BE2C (cell line): ENCODE measurements around the gene FCMR.

Source experiments
- DNase-seq: peaks from one replicate; pipeline ENCODE4 v3.0.0-alpha.2; 2020
- H3K27me3 ChIP-seq: fragments of 250-450 bp; sonication (Bioruptor Pico); 2 replicates; pipeline ENCODE4 v1.5.1; 2020; ENCODE audit warnings: mild to moderate bottlenecking
- H3K36me3 ChIP-seq: fragments of 250-450 bp; sonication (Bioruptor Pico); 2 replicates; pipeline ENCODE4 v1.5.1; 2020; ENCODE audit warnings: mild to moderate bottlenecking
- H3K4me1 ChIP-seq: fragments of 250-450 bp; sonication (Bioruptor Pico); 2 replicates; pipeline ENCODE4 v1.5.1; 2020
- H3K4me3 ChIP-seq: 2 replicates; pipeline ENCODE4 v1.5.1; 2011; ENCODE audit warnings: low read depth, low read length
- H3K9me3 ChIP-seq: fragments of 250-450 bp; sonication (Bioruptor Pico); 2 replicates; pipeline ENCODE4 v1.5.1; 2020
- CTCF ChIP-seq: IDR thresholded peaks from 2 replicates; pipeline ENCODE4 v1.5.1; 2012; ENCODE audit warnings: mild to moderate bottlenecking, low read depth, low read length

FCMR gene

GRCh38 chr1:206898089-206898914 is 23.4 kb downstream of the FCMR start:
- peaks cover 3% of the 10 kb centered on the region; the same call in 1 of the 2 replicates for H3K4me1 ChIP-seq
- peaks cover 3% of the 10 kb centered on the region; the same call in 1 of the 2 replicates for H3K9me3 ChIP-seq
- DNase-seq, result no peak
- H3K4me3 ChIP-seq, result no peak overlapping the region
- no peaks in the 10 kb centered on the region for H3K27me3 ChIP-seq
- no peaks in the 10 kb centered on the region for H3K36me3 ChIP-seq
- TF ChIP-seq CTCF, result no peak

- no peaks in the 10 kb centered on the region for H3K36me3 ChIP-seq
- H3K4me1 ChIP-seq, result peaks cover 5% of the 10 kb centered on the region
- H3K4me3 ChIP-seq, result no peak within 1 kb of the TSS
- H3K9me3 ChIP-seq, result peaks cover 3% of the 10 kb centered on the region; the same call in 1 of the 2 replicates
- no peak for DNase-seq
- H3K27me3 ChIP-seq, result no peaks in the 10 kb centered on the region
- no peak for TF ChIP-seq CTCF
These were observed 24.6 kb downstream of the FCMR start, which contains the start of gene IL24 for GRCh38 chr1:206897175-206897574. Gene IL24 (plus strand): TSS chr1:206897443. CDS start chr1:206897833, 390 bp downstream.

- no peak for TF ChIP-seq CTCF
- DNase-seq, result no peak
- H3K4me1 ChIP-seq, result peaks cover 5% of the 10 kb centered on the region
- H3K36me3 ChIP-seq, result no peaks in the 10 kb centered on the region
- H3K9me3 ChIP-seq, result peaks cover 3% of the 10 kb centered on the region; the same call in 1 of the 2 replicates
- no peaks in the 10 kb centered on the region for H3K27me3 ChIP-seq
- no peak overlapping the region for H3K4me3 ChIP-seq
These were observed 25.5 kb downstream of the FCMR start for GRCh38 chr1:206896261-206896660.

GRCh38 chr1:206895837-206896242 is 25.9 kb downstream of the FCMR start:
- Histone ChIP-seq H3K36me3 (no peaks in the 10 kb centered on the region), H3K9me3 (no peaks in the 10 kb centered on the region; the same call in 1 of the 2 replicates), H3K4me3 (no peak overlapping the region), H3K4me1 (peaks cover 5% of the 10 kb centered on the region), H3K27me3 (no peaks in the 10 kb centered on the region)
- no peak for DNase-seq
- no peak for TF ChIP-seq CTCF

GRCh38 chr1:206895325-206895724 is 26.4 kb downstream of the FCMR start:
- H3K27me3 ChIP-seq, result no peaks in the 10 kb centered on the region
- no peak for DNase-seq
- no peak for TF ChIP-seq CTCF
- no peaks in the 10 kb centered on the region for H3K9me3 ChIP-seq
- H3K4me1 ChIP-seq, result peaks cover 5% of the 10 kb centered on the region
- no peaks in the 10 kb centered on the region for H3K36me3 ChIP-seq
- H3K4me3 ChIP-seq, result no peak overlapping the region

GRCh38 chr1:206893380-206893779 is 28.4 kb downstream of the FCMR start:
- H3K4me1 ChIP-seq, result peaks cover 11% of the 10 kb centered on the region
- DNase-seq, result no peak
- no peak for TF ChIP-seq CTCF

More at GRCh38 chr1:206893380-206893779, 28.4 kb downstream of the FCMR start:
- no peak overlapping the region for H3K4me3 ChIP-seq
- H3K9me3 ChIP-seq, result no peaks in the 10 kb centered on the region
- H3K27me3 ChIP-seq, result no peaks in the 10 kb centered on the region
- no peaks in the 10 kb centered on the region for H3K36me3 ChIP-seq
